KG1 (cell line): ENCODE measurements around the gene ZNF385A.
A peak's percentile ranks its signal among the peaks of the same experiment; 100 is the strongest.

ENCODE experiments used
- DNase-seq: peaks from one replicate; lab custom pipeline; 2025; lab: John Stamatoyannopoulos, UW

Gene ZNF385A

GRCh38 chr12:54415221-54415929 lies 30.8 kb upstream of the ZNF385A start:
- no peak for DNase-seq

- DNase-seq: peak; percentile 43
These were observed 29.0 kb upstream of the ZNF385A start for GRCh38 chr12:54413284-54414190.

- no peak for DNase-seq
These were observed 28.3 kb upstream of the ZNF385A start for GRCh38 chr12:54412786-54413185.

GRCh38 chr12:54412348-54412747 lies 27.8 kb upstream of the ZNF385A start:
- DNase-seq: no peak

- DNase-seq: no peak
These were observed 27.1 kb upstream of the ZNF385A start for GRCh38 chr12:54411391-54412241.

- no peak for DNase-seq
These were observed 24.7 kb upstream of the ZNF385A start for GRCh38 chr12:54409267-54409666.

GRCh38 chr12:54407183-54407905 lies 22.8 kb upstream of the ZNF385A start:
- no peak for DNase-seq

GRCh38 chr12:54405573-54405972 lies 21.0 kb upstream of the ZNF385A start:
- DNase-seq: no peak

- DNase-seq: no peak
These were observed 20.6 kb upstream of the ZNF385A start for GRCh38 chr12:54405106-54405505.

- no peak for DNase-seq
These were observed 19.8 kb upstream of the ZNF385A start for GRCh38 chr12:54404061-54405004.

- DNase-seq: no peak
These were observed 16.6 kb upstream of the ZNF385A start for GRCh38 chr12:54401119-54401518.

- DNase-seq: peak; percentile 23
These were observed 14.7 kb upstream of the ZNF385A start for GRCh38 chr12:54398995-54399793.

- no peak for DNase-seq
These were observed 13.7 kb upstream of the ZNF385A start for GRCh38 chr12:54398218-54398617.

- DNase-seq: no peak
These were observed 12.6 kb upstream of the ZNF385A start for GRCh38 chr12:54397157-54397556.

- no peak for DNase-seq
These were observed 11.0 kb upstream of the ZNF385A start for GRCh38 chr12:54395545-54395944.

GRCh38 chr12:54394986-54395385 lies 10.5 kb upstream of the ZNF385A start:
- DNase-seq: no peak

- DNase-seq: no peak
These were observed 9.8 kb upstream of the ZNF385A start for GRCh38 chr12:54394281-54394719.

- DNase-seq: no peak
These were observed 9.2 kb upstream of the ZNF385A start for GRCh38 chr12:54393743-54394142.

- no peak for DNase-seq
These were observed 8.7 kb upstream of the ZNF385A start for GRCh38 chr12:54393207-54393609.
